GM20000 (cell line): ENCODE measurements around the gene MED27.

Experiments
- DNase-seq: peaks from one replicate; pipeline ENCODE4 v3.0.0; 2012; ENCODE audit warnings: low spot score
- CTCF ChIP-seq: IDR thresholded peaks from 2 replicates; pipeline ENCODE4 v1.5.1; 2012; ENCODE audit warnings: mild to moderate bottlenecking, control low read depth; ENCODE audit errors: extremely low read depth, missing control alignments

Gene MED27

GRCh38 chr9:131853434-131853833 is 226.2 kb downstream of the MED27 start:
- no peak for TF ChIP-seq CTCF
- no peak for DNase-seq

- no peak for TF ChIP-seq CTCF
These were observed 228.3 kb downstream of the MED27 start for GRCh38 chr9:131851414-131851813.

GRCh38 chr9:131849391-131849790 is 230.3 kb downstream of the MED27 start:
- DNase-seq, result no peak
- no peak for TF ChIP-seq CTCF

More at GRCh38 chr9:131851414-131851813, 228.3 kb downstream of the MED27 start:
- no peak for DNase-seq

GRCh38 chr9:131848570-131849160 is 231.0 kb downstream of the MED27 start:
- TF ChIP-seq CTCF, result no peak
- no peak for DNase-seq

- no peak for DNase-seq
- TF ChIP-seq CTCF, result no peak
These were observed 231.9 kb downstream of the MED27 start for GRCh38 chr9:131847665-131848354.

- DNase-seq, result no peak
- TF ChIP-seq CTCF, result no peak
These were observed 234.1 kb downstream of the MED27 start for GRCh38 chr9:131845305-131846298.

- no peak for TF ChIP-seq CTCF
- no peak for DNase-seq
These were observed 234.9 kb downstream of the MED27 start for GRCh38 chr9:131844745-131845118.
